ENCODE measurements around the gene MAD1L1.

DNA sequence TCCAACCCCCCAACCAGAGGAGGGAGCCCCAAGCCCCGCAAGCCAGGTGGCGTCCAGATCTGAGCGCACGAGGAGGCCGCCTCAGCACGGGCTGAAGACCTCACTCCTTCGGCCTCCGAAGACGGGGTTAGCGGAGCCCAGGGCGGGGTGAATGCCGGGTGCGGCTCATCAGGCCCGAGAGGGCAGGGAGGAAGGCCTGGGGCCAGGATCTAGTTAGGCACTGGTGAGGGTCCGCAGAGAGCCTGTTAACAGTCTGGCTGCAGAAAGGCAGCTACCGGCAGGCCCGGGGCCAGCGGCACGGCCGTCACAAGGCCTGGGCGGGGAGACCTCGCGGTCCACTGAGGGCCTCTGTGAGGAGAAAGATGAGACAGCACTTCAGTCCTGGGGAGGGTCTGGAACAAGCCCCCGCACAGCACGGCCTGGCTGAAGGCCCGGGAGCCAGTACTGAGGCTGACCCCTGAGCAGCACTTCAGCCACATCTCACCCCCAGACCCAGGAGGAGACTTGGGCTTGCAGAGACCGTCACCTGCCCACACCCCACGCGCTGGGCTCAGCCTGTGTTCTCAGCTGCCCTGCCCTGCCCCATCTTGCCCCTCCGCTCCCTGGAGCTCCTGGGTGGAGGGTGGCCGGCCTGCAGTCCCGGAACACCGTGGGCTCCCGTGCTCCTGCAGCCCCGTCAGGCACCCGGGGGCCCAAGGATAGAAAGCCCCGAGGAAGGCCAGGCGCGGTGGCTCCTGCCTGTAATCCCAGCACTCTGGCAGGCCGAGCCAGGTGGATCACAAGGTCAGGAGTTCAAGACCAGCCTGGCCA is 369.4 kb downstream of the MAD1L1 start:
- TF ChIP-seq, protein P1, sequence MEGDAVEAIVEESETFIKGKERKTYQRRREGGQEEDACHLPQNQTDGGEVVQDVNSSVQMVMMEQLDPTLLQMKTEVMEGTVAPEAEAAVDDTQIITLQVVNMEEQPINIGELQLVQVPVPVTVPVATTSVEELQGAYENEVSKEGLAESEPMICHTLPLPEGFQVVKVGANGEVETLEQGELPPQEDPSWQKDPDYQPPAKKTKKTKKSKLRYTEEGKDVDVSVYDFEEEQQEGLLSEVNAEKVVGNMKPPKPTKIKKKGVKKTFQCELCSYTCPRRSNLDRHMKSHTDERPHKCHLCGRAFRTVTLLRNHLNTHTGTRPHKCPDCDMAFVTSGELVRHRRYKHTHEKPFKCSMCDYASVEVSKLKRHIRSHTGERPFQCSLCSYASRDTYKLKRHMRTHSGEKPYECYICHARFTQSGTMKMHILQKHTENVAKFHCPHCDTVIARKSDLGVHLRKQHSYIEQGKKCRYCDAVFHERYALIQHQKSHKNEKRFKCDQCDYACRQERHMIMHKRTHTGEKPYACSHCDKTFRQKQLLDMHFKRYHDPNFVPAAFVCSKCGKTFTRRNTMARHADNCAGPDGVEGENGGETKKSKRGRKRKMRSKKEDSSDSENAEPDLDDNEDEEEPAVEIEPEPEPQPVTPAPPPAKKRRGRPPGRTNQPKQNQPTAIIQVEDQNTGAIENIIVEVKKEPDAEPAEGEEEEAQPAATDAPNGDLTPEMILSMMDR (IDR thresholded peaks at IDR 0.05; ENCODE audit: borderline replicate concordance, extremely low read depth, low read length, poor library complexity, severe bottlenecking): no peak
- TF ChIP-seq EZH2 (IDR thresholded peaks at IDR 0.05; ENCODE audit: borderline replicate concordance, low read depth, low read length, severe bottlenecking): no peak

All from DND-41 (cell line).